DMS114 treated with DMSO at 0.1 percent for 48 hours (cell line): ENCODE measurements around the gene MTERF2.

Experiments
- DNase-seq: peaks from one replicate; lab custom pipeline; 2025; ENCODE audit not compliant: unreplicated experiment; lab: John Stamatoyannopoulos, UW

The MTERF2 gene

GRCh38 chr12:106994579-106995220, 7.8 kb upstream of the MTERF2 start:
- no peak for DNase-seq

GRCh38 chr12:106987846-106988245, 900 bp upstream of the MTERF2 start:
- DNase-seq, result no peak

GRCh38 chr12:106986135-106986534, 811 bp downstream of the MTERF2 start:
- DNase-seq, result no peak

GRCh38 chr12:106985479-106985878, 1.5 kb downstream of the MTERF2 start:
- DNase-seq, result no peak

- no peak for DNase-seq
Observed at GRCh38 chr12:106984588-106985137, 2.3 kb downstream of the MTERF2 start.

- DNase-seq, result no peak
Observed at GRCh38 chr12:106982229-106982628, 4.7 kb downstream of the MTERF2 start.

GRCh38 chr12:106981788-106982187, 5.2 kb downstream of the MTERF2 start:
- no peak for DNase-seq

GRCh38 chr12:106980944-106981343, 6.0 kb downstream of the MTERF2 start:
- no peak for DNase-seq

GRCh38 chr12:106978035-106978800, 8.7 kb downstream of the MTERF2 start:
- DNase-seq, result no peak

GRCh38 chr12:106976668-106977067, 10.3 kb downstream of the MTERF2 start:
- DNase-seq, result no peak

- DNase-seq, result no peak
Observed at GRCh38 chr12:106975993-106976658, 10.8 kb downstream of the MTERF2 start.

GRCh38 chr12:106975098-106975497, 11.8 kb downstream of the MTERF2 start:
- no peak for DNase-seq

- no peak for DNase-seq
Observed at GRCh38 chr12:106974511-106974910, 12.4 kb downstream of the MTERF2 start.

GRCh38 chr12:106973545-106973944, 13.4 kb downstream of the MTERF2 start:
- DNase-seq, result no peak

- no peak for DNase-seq
Observed at GRCh38 chr12:106971065-106971464, 15.9 kb downstream of the MTERF2 start.

- DNase-seq, result no peak
Observed at GRCh38 chr12:106964526-106964925, 22.4 kb downstream of the MTERF2 start.

GRCh38 chr12:106962286-106962685, 24.7 kb downstream of the MTERF2 start:
- DNase-seq, result no peak

- DNase-seq, result no peak
Observed at GRCh38 chr12:106960443-106960842, 26.5 kb downstream of the MTERF2 start.

- no peak for DNase-seq
Observed at GRCh38 chr12:106957583-106957982, 29.4 kb downstream of the MTERF2 start.

- DNase-seq, result no peak
Observed at GRCh38 chr12:106956048-106956578, 30.8 kb downstream of the MTERF2 start.

- DNase-seq, result peak; percentile 94
Observed at GRCh38 chr12:106955377-106956047, 31.4 kb downstream of the MTERF2 start, which contains the start of gene TMEM263. TSS of gene TMEM263 (plus strand) at chr12:106955907. CDS start at chr12:106967117, 11,210 bp downstream.
